Liver (tissue), 9 donors: ENCODE data around the gene TMBIM6. TPM values are rescaled to one million over a fixed set of nuclear protein-coding genes. Genes with fewer than 3 reads are reported as not detected.

Experiments
- DNase-seq: peaks from one replicate; pipeline ENCODE4 v3.0.0-alpha.2; 2017; ENCODE audit warnings: low spot score
- H3K27ac ChIP-seq, 2 donors: one replicate each; pipeline ENCODE4 v1.7.0; 2013; ENCODE audit warnings: inconsistent platforms in 2 of 2, low read length in 2 of 2, control low read depth in 1 of 2, low read depth in 1 of 2, mild to moderate bottlenecking in 1 of 2
- H3K27me3 ChIP-seq, 4 donors: one replicate each; pipeline versions ENCODE4 v1.6.1 to v1.7.0; 2013; ENCODE audit warnings: low read length in 3 of 4, inconsistent platforms in 1 of 4, mild to moderate bottlenecking in 1 of 4, moderate library complexity in 1 of 4; ENCODE audit not compliant: control insufficient read depth in 4 of 4, insufficient read depth in 4 of 4
- H3K36me3 ChIP-seq, 4 donors: one replicate each; pipeline versions ENCODE4 v1.6.1 to v1.7.0; 2013; ENCODE audit warnings: low read length in 3 of 4, mild to moderate bottlenecking in 3 of 4, low read depth in 1 of 4, moderate library complexity in 1 of 4; ENCODE audit not compliant: control insufficient read depth in 4 of 4, insufficient read depth in 3 of 4
- H3K4me1 ChIP-seq, 4 donors: one replicate each; pipeline versions ENCODE4 v1.6.1 to v1.7.0; 2013; ENCODE audit warnings: low read length in 3 of 4, mild to moderate bottlenecking in 3 of 4, moderate library complexity in 1 of 4; ENCODE audit not compliant: control insufficient read depth in 4 of 4, insufficient read depth in 4 of 4
- H3K4me3 ChIP-seq, 3 donors: one replicate each; pipeline versions ENCODE4 v1.6.1 to v1.7.0; 2013; ENCODE audit warnings: low read length in 3 of 3, control low read depth in 1 of 3, low read depth in 1 of 3, mild to moderate bottlenecking in 1 of 3
- H3K9ac ChIP-seq, 2 donors: one replicate each; pipeline ENCODE4 v1.7.0; 2013; ENCODE audit warnings: low read length in 2 of 2, mild to moderate bottlenecking in 2 of 2, moderate library complexity in 2 of 2, control low read depth in 1 of 2, low read depth in 1 of 2
- H3K9me3 ChIP-seq, 4 donors: one replicate each; pipeline versions ENCODE4 v1.6.1 to v1.7.0; 2013; ENCODE audit warnings: low read length in 3 of 4; ENCODE audit not compliant: control insufficient read depth in 4 of 4
- FOXA1 ChIP-seq: IDR thresholded peaks from 2 replicates; pipeline ENCODE4 v1.6.1; 2016; ENCODE audit warnings: antibody characterized with exemption
- FOXA2 ChIP-seq: IDR thresholded peaks from 2 replicates; pipeline ENCODE4 v1.6.1; 2016; ENCODE audit warnings: antibody characterized with exemption
- HNF4A ChIP-seq, 2 donors: conservative IDR thresholded peaks; 2 replicates each; pipeline ENCODE4 v1.6.1; 2016; ENCODE audit warnings: antibody characterized with exemption in 2 of 2, mild to moderate bottlenecking in 2 of 2
- HNF4G ChIP-seq: IDR thresholded peaks from 2 replicates; pipeline ENCODE4 v1.6.1; 2016; ENCODE audit warnings: antibody characterized with exemption
- JUND ChIP-seq, 2 donors: IDR thresholded peaks; 2 replicates each; pipeline ENCODE4 v1.6.1; 2016; ENCODE audit warnings: antibody characterized with exemption in 2 of 2
- MAX ChIP-seq: IDR thresholded peaks from 2 replicates; pipeline ENCODE4 v1.6.1; 2016; ENCODE audit warnings: antibody characterized with exemption
- NR2F2 ChIP-seq: IDR thresholded peaks from 2 replicates; pipeline ENCODE4 v1.6.1; 2016; ENCODE audit warnings: antibody characterized with exemption
- RAD21 ChIP-seq, 2 donors: IDR thresholded peaks; 2 replicates each; pipeline ENCODE4 v1.6.1; 2016; ENCODE audit warnings: antibody characterized with exemption in 2 of 2, mild to moderate bottlenecking in 2 of 2
- RXRA ChIP-seq, 2 donors: IDR thresholded peaks; 2 replicates each; pipeline ENCODE4 v1.6.1; 2017 to 2018; ENCODE audit warnings: antibody characterized with exemption in 2 of 2, mild to moderate bottlenecking in 1 of 2
- SP1 ChIP-seq: IDR thresholded peaks from 2 replicates; pipeline ENCODE4 v1.6.1; 2018; ENCODE audit warnings: antibody characterized with exemption, mild to moderate bottlenecking
- TAF1 ChIP-seq: conservative IDR thresholded peaks from 2 replicates; pipeline ENCODE4 v1.6.1; 2016; ENCODE audit warnings: antibody characterized with exemption, mild to moderate bottlenecking
- YY1 ChIP-seq: IDR thresholded peaks from 2 replicates; pipeline ENCODE4 v1.6.1; 2016; ENCODE audit warnings: antibody characterized with exemption, mild to moderate bottlenecking
- WGBS: extraction: QIAGEN DNeasy Blood & Tissue Kit; methylation state at CpG from one replicate; pipeline ENCODE4 v1.1.7; 2013; 5-methylcytosine and 5-hydroxymethylcytosine counted together
- polyA plus RNA-seq, 2 donors: library from polyadenylated mRNA; stranded (reverse) in 1 of 2; unstranded in 1 of 2; fragments of 200-250 nt in 1 of 2; fragments of >200 nt in 1 of 2; fragmentation: Nextera tagmentation in 1 of 2; extraction: Ambion mirVana in 1 of 2; gene quantifications; one replicate each; pipeline versions ENCODE4 v1.2.1 to v1.2.3, GENCODE V29; 2013 to 2015
- total RNA-seq, 2 donors: library from RNA; depleted of rRNA; stranded (reverse); fragments of >200 nt; gene quantifications; one replicate each; pipeline ENCODE4 v1.2.3, GENCODE V29; 2014
- TF ChIP-seq, protein P1 (sequence below): IDR thresholded peaks from 2 replicates; pipeline ENCODE4 v1.6.1; 2016; ENCODE audit warnings: antibody characterized with exemption
- TF ChIP-seq, protein P2 (sequence below): IDR thresholded peaks from 2 replicates; pipeline ENCODE4 v1.6.1; 2016; ENCODE audit warnings: antibody characterized with exemption
- TF ChIP-seq, protein P3 (sequence below): fragments of 150-350 bp; IDR thresholded peaks from 2 replicates; pipeline ENCODE4 v1.5.1; 2017; ENCODE audit warnings: improper control_type of control experiment, low read depth, low read length; ENCODE audit not compliant: missing input control
- TF ChIP-seq, protein P4 (sequence below): IDR thresholded peaks from 2 replicates; pipeline ENCODE4 v1.6.1; 2016; ENCODE audit warnings: antibody characterized with exemption, mild to moderate bottlenecking
- donor health status: healthy.
- donor health status: healthy.
- donor health status: healthy.
- donor health status: healthy.
- donor health status: healthy.

The TMBIM6 gene
- total and polyA plus RNA-seq, 4 donors: 464 to 1,207 (median 713) TPM

DNA sequence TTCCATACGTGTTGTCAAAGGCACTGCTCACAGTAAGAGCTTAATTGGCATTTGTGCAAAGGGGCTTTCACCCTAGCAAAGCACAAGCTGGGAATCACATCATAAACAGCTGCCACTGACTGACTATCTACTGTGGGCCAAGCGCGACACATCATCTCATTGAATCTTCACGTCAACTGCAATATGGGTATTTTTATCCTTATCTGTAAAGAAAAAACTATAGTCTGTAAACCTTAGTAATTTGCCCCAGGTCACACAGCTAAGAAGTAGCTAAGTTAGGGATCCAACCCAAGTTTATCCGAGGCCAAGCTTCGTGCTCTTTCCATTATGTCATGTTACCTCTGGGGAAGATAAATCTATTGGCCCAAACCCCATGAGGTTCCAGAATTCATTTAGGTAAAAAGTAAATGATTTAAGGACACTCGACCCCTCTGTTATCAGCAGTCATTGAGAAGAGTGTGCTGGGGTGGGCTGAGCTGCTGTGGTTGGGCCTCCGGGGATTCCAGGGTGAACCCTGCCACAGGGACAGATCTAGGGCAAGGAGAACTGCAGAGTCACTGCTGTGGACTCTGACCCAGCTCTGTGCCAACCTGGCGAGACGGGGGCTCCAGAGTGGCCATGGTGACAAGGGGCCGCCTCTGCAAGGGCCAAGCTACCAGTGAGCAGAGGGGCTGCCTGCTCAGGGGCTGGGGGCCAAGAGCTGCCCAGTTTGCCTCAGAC lies 59.2 kb downstream of the TMBIM6 start (continued):
- TF ChIP-seq, protein P1, sequence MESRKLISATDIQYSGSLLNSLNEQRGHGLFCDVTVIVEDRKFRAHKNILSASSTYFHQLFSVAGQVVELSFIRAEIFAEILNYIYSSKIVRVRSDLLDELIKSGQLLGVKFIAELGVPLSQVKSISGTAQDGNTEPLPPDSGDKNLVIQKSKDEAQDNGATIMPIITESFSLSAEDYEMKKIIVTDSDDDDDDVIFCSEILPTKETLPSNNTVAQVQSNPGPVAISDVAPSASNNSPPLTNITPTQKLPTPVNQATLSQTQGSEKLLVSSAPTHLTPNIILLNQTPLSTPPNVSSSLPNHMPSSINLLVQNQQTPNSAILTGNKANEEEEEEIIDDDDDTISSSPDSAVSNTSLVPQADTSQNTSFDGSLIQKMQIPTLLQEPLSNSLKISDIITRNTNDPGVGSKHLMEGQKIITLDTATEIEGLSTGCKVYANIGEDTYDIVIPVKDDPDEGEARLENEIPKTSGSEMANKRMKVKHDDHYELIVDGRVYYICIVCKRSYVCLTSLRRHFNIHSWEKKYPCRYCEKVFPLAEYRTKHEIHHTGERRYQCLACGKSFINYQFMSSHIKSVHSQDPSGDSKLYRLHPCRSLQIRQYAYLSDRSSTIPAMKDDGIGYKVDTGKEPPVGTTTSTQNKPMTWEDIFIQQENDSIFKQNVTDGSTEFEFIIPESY: no peak
- TF ChIP-seq RAD21 (IDR thresholded peaks at IDR 0.05) (no peak), YY1 (no peak), SP1 (peak; percentile 51)
- TF ChIP-seq, protein P2, sequence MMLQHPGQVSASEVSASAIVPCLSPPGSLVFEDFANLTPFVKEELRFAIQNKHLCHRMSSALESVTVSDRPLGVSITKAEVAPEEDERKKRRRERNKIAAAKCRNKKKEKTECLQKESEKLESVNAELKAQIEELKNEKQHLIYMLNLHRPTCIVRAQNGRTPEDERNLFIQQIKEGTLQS: no peak

GRCh38 chr12:49801141-49802063 lies 60.0 kb downstream of the TMBIM6 start:
- no peak overlapping the region for H3K4me3 ChIP-seq
- no peaks in the 10 kb centered on the region for H3K9me3 ChIP-seq
- no peak overlapping the region for H3K9ac ChIP-seq
- no peaks in the 10 kb centered on the region for H3K27me3 ChIP-seq
- 92% methylated on average over 17 of the region's 17 CpGs for WGBS
- H3K36me3 ChIP-seq: peaks cover 8 to 40% (median 12%) of the 10 kb centered on the region in 4 donors
- TF ChIP-seq, protein P3, sequence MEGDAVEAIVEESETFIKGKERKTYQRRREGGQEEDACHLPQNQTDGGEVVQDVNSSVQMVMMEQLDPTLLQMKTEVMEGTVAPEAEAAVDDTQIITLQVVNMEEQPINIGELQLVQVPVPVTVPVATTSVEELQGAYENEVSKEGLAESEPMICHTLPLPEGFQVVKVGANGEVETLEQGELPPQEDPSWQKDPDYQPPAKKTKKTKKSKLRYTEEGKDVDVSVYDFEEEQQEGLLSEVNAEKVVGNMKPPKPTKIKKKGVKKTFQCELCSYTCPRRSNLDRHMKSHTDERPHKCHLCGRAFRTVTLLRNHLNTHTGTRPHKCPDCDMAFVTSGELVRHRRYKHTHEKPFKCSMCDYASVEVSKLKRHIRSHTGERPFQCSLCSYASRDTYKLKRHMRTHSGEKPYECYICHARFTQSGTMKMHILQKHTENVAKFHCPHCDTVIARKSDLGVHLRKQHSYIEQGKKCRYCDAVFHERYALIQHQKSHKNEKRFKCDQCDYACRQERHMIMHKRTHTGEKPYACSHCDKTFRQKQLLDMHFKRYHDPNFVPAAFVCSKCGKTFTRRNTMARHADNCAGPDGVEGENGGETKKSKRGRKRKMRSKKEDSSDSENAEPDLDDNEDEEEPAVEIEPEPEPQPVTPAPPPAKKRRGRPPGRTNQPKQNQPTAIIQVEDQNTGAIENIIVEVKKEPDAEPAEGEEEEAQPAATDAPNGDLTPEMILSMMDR: no peak
- no peak for TF ChIP-seq NR2F2
- TF ChIP-seq, protein P1: no peak
- no peak for TF ChIP-seq TAF1
- no peak for TF ChIP-seq FOXA1
- TF ChIP-seq, protein P4, sequence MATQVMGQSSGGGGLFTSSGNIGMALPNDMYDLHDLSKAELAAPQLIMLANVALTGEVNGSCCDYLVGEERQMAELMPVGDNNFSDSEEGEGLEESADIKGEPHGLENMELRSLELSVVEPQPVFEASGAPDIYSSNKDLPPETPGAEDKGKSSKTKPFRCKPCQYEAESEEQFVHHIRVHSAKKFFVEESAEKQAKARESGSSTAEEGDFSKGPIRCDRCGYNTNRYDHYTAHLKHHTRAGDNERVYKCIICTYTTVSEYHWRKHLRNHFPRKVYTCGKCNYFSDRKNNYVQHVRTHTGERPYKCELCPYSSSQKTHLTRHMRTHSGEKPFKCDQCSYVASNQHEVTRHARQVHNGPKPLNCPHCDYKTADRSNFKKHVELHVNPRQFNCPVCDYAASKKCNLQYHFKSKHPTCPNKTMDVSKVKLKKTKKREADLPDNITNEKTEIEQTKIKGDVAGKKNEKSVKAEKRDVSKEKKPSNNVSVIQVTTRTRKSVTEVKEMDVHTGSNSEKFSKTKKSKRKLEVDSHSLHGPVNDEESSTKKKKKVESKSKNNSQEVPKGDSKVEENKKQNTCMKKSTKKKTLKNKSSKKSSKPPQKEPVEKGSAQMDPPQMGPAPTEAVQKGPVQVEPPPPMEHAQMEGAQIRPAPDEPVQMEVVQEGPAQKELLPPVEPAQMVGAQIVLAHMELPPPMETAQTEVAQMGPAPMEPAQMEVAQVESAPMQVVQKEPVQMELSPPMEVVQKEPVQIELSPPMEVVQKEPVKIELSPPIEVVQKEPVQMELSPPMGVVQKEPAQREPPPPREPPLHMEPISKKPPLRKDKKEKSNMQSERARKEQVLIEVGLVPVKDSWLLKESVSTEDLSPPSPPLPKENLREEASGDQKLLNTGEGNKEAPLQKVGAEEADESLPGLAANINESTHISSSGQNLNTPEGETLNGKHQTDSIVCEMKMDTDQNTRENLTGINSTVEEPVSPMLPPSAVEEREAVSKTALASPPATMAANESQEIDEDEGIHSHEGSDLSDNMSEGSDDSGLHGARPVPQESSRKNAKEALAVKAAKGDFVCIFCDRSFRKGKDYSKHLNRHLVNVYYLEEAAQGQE: no peak
- TF ChIP-seq, protein P2: no peak
- TF ChIP-seq HNF4G: no peak
- no peak for TF ChIP-seq RXRA (IDR thresholded peaks at IDR 0.05)
- no peak for TF ChIP-seq MAX
- no peak for TF ChIP-seq YY1
- no peak for TF ChIP-seq JUND (IDR thresholded peaks at IDR 0.05)
- TF ChIP-seq HNF4A (conservative IDR thresholded peaks at IDR 0.05): no peak
- no peak for TF ChIP-seq FOXA2
- DNase-seq: no peak
- H3K27ac ChIP-seq: no peak overlapping the region
- peaks cover 0 to 2% (median under 1%) of the 10 kb centered on the region in 4 donors for H3K4me1 ChIP-seq
